Common myeloid progenitor, CD34-positive (primary cell): ENCODE measurements around the gene SALL3.
"Not testable (repeated sequence)": the region's sequence is repeated elsewhere in the genome, so short reads cannot be mapped to it uniquely, and the experiment has no call there.

Experiments used
- CTCF ChIA-PET: fragments of 350-600 bp; sonication (Branson Sonifier 250); formaldehyde crosslinking; loops from one replicate; lab custom pipeline; 2021; ENCODE audit warnings: antibody characterized with exemption; lab: Charles Lee
- POLR2A ChIA-PET: fragments of 350-600 bp; sonication (Branson Sonifier 250); formaldehyde crosslinking; loops from one replicate; lab custom pipeline; 2021; ENCODE audit warnings: antibody characterized with exemption; lab: Charles Lee
- DNase-seq, 3 donors: peaks; one replicate each; pipeline versions ENCODE4 v3.0.0 to v3.0.0-alpha.2; 2013
- H3K27ac ChIP-seq, 2 experiments: 1 replicate in 1 of 2; 2 replicates in 1 of 2; pipeline ENCODE4 v1.7.0; 2013; ENCODE audit warnings: inconsistent platforms in 2 of 2, low read length in 2 of 2, mild to moderate bottlenecking in 2 of 2, low read depth in 1 of 2, moderate library complexity in 1 of 2; ENCODE audit not compliant: severe bottlenecking in 2 of 2, insufficient read depth in 1 of 2, poor library complexity in 1 of 2
- H3K27me3 ChIP-seq, 5 experiments: replicated peaks in 2 of 5; 1 replicate in 3 of 5; 2 replicates in 2 of 5; pipeline versions ENCODE4 v1.6.1 to v1.7.0; 2013; ENCODE audit warnings: low read length in 4 of 5, mild to moderate bottlenecking in 2 of 5, moderate library complexity in 2 of 5, inconsistent platforms in 1 of 5; ENCODE audit not compliant: insufficient read depth in 5 of 5, control insufficient read depth in 4 of 5
- H3K36me3 ChIP-seq, 4 experiments: 1 replicate in 2 of 4; 2 replicates in 2 of 4; pipeline versions ENCODE4 v1.6.1 to v1.7.0; 2013; ENCODE audit warnings: low read length in 3 of 4, control low read depth in 1 of 4, mild to moderate bottlenecking in 1 of 4; ENCODE audit not compliant: control insufficient read depth in 4 of 4, insufficient read depth in 4 of 4
- H3K4me1 ChIP-seq, 4 experiments: 1 replicate in 3 of 4; 2 replicates in 1 of 4; pipeline versions ENCODE4 v1.6.1 to v1.7.1; 2013; ENCODE audit warnings: low read length in 3 of 4, mild to moderate bottlenecking in 3 of 4, control low read depth in 1 of 4, inconsistent platforms in 1 of 4, moderate library complexity in 1 of 4; ENCODE audit not compliant: control insufficient read depth in 4 of 4, insufficient read depth in 4 of 4; ENCODE audit errors: control extremely low read depth in 1 of 4
- H3K4me3 ChIP-seq, 7 experiments: 1 replicate in 4 of 7; 2 replicates in 3 of 7; pipeline versions ENCODE4 v1.5.1 to v1.7.0; 2013; ENCODE audit warnings: mild to moderate bottlenecking in 7 of 7, low read length in 6 of 7, moderate library complexity in 6 of 7, inconsistent platforms in 2 of 7, low read depth in 2 of 7, control low read depth in 1 of 7; ENCODE audit not compliant: insufficient read depth in 4 of 7, control insufficient read depth in 1 of 7; ENCODE audit errors: extremely low read depth in 1 of 7
- H3K9me3 ChIP-seq, 5 experiments: 1 replicate in 4 of 5; 2 replicates in 1 of 5; pipeline versions ENCODE4 v1.6.1 to v1.7.1; 2013; ENCODE audit warnings: low read length in 4 of 5, mild to moderate bottlenecking in 2 of 5, inconsistent platforms in 1 of 5, low read depth in 1 of 5, moderate library complexity in 1 of 5; ENCODE audit not compliant: control insufficient read depth in 4 of 5, insufficient read depth in 2 of 5; ENCODE audit errors: control extremely low read depth in 1 of 5
- WGBS: methylation state at CpG from one replicate; pipeline ENCODE4 v1.1.5; 2013; ENCODE audit not compliant: insufficient coverage; 5-methylcytosine and 5-hydroxymethylcytosine counted together

SALL3 gene

DNA sequence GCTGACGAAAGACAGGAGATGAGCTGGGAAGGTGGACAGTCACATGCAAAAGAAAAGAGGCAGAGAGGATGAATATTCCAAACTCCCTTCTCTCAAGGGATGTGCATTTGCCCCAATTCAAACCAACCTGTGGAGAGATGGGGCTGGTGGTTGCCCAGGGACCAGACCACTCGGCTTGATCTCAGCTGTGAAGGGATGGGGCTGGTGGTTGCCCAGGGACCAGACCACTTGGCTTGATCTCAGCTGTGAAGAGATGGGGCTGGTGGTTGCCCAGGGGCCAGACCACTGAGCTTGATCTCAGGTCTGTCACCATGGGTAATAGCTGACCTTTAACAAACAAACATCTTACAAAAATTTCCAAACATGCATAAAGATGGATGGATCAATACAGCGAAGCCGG, 42.5 kb upstream of the SALL3 start:
- CTCF ChIA-PET: no interaction called here
- H3K27me3 ChIP-seq: peaks cover 0 to 7% (median 2%) of the 10 kb centered on the region in 5 experiments
- H3K4me1 ChIP-seq: no peaks in the 10 kb centered on the region
- POLR2A ChIA-PET: no interaction called here
- 92% methylated on average over 3 of the region's 4 CpGs for WGBS
- DNase-seq: no peak
- no peak overlapping the region for H3K27ac ChIP-seq
- H3K4me3 ChIP-seq: no peak overlapping the region
- no peaks in the 10 kb centered on the region for H3K9me3 ChIP-seq
- no peaks in the 10 kb centered on the region for H3K36me3 ChIP-seq

DNA sequence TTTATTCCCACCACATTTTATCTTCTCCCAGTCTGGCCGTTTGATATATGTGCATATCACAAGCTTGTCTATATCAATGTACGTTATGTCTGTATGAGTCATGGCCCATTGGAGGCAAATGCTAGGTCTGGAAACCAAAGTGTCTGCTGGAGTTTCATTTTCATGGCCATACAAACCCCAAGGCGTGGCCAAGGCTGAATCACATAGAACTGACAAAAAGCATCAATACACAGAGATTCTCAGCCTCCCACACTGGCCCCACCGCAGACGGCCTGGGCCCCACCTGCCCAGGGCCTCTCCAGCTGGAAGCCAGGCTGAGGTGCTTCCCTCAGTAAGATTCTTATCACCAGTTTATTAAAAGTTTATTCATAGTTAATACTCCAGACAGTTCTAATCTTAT, 40.5 kb upstream of the SALL3 start:
- DNase-seq: no peak
- Histone ChIP-seq H3K9me3 (no peaks in the 10 kb centered on the region), H3K27me3 (peaks cover 0 to 5% (median under 1%) of the 10 kb centered on the region in 5 experiments), H3K4me3 (no peak overlapping the region), H3K36me3 (no peaks in the 10 kb centered on the region), H3K27ac (no peak overlapping the region), H3K4me1 (no peaks in the 10 kb centered on the region)
- ChIA-PET CTCF (interaction anchor here (1.2 kb wide), 1 partner anchor 63 kb away, joined by 3 read pairs; no protein-coding TSS in a partner anchor), POLR2A (no interaction called here)
- WGBS: 93% methylated on average over 3 of the region's 5 CpGs

DNA sequence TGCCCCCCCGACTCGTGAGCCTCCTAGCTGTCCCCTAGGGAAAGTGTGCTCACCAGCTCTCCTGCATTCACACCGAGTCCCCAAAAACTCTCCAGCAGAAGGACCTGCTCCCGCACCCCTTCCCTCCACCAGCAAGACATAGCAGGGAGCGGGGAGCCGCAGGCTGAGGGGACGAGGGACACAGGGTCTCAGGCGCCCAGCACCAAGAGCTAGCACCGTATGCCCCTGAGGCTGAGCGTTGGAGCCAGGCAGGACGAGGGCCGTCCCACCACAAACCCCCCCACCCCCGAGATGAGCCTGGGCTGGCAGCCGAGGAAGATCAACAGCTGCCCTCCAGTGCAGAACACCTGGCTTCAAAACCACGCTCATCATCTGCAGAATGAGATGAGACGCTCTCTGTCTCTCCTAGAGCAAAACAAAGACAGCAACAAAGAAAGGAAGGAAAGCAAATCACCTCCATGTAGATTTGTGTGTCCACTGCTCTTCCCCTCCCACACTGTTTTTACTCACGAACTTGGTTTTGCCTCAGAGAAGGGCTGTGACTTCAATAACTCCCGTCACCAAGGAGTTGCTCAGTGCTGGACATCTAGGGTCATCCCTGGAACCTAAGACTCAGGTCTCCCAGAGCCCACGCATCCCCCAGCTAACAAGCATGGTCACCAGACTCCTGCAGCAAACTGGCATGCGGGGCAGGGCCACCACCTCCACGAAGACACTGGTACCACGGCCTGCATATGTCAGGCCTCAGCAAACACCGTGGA, 39.7 kb upstream of the SALL3 start:
- DNase-seq: no peak
- Histone ChIP-seq H3K9me3 (no peaks in the 10 kb centered on the region), H3K27ac (no peak overlapping the region), H3K4me3 (no peak overlapping the region), H3K36me3 (no peaks in the 10 kb centered on the region), H3K27me3 (peaks cover 0 to 5% (median 0%) of the 10 kb centered on the region in 5 experiments), H3K4me1 (no peaks in the 10 kb centered on the region)
- ChIA-PET CTCF (interaction anchor here (1.2 kb wide), 1 partner anchor 63 kb away, joined by 3 read pairs; no protein-coding TSS in a partner anchor), POLR2A (interaction anchor here (0.6 kb wide), 1 partner anchor 11 kb away, joined by 3 read pairs; no protein-coding TSS in a partner anchor)
- 89% methylated on average over 21 of the region's 23 CpGs for WGBS

DNA sequence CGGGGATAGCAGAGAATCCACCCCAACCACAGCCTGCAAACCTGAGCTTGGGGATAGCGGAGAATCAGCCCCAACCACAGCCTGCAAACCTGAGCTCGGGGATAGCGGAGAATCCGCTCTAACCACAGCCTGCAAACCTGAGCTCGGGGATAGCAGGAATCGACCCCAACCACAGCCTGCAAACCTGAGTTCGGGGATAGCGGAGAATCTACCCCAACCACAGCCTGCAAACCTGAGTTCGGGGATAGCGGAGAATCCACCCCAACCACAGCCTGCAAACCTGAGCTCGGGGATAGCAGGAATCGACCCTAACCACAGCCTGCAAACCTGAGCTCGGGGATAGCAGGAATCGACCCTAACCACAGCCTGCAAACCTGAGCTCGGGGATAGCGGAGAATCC, 37.4 kb upstream of the SALL3 start:
- H3K9me3 ChIP-seq, H3K27me3 ChIP-seq, H3K36me3 ChIP-seq, DNase-seq, H3K4me3 ChIP-seq, H3K4me1 ChIP-seq, POLR2A ChIA-PET, H3K27ac ChIP-seq, CTCF ChIA-PET: not testable (repeated sequence)
- WGBS: 100% methylated on average over 4 of the region's 17 CpGs

DNA sequence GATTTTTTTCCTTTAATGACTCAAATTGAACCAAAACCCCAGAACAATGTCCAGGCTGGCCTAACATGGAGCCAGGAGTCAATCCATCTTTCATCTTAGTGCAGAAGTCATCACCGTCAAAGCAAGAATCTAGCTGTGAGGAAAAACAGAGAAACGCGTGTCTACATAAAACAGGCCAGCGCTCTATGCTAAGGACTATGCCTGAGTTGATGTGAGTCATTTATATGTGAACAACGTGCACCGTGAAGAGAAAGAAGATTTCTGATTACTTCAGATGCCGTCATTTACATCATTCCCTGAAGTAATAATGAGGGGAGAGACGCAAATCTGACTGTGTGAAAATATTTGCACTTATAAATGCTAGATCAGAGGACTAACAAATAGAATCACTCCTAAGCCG, 34.0 kb upstream of the SALL3 start:
- Histone ChIP-seq H3K36me3 (no peaks in the 10 kb centered on the region), H3K27me3 (peaks cover 0 to 18% (median 0%) of the 10 kb centered on the region in 5 experiments), H3K4me1 (no peaks in the 10 kb centered on the region), H3K4me3 (no peak overlapping the region), H3K9me3 (no peaks in the 10 kb centered on the region), H3K27ac (no peak overlapping the region)
- 98% methylated on average over 4 of the region's 9 CpGs for WGBS
- no peak for DNase-seq
- CTCF ChIA-PET: no interaction called here
- POLR2A ChIA-PET: no interaction called here

DNA sequence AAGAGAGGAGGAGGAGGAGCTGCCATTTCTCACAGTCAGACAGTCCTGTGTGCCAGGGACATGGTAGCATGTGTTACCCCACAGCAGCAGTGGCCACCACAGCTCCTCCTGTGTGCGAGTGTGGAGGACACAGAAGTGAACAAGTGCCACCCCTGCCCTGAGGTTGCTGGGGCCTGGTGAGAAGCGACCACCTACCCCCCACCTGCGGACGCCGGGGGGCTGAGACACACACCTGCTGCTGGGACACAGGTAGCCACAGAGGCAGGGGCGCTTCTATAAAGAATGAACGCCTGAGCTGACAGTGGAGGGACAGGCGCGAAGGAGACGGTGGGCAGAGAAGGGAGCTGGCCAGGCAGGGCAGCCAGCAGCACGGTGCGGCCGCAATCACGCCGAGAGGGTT, 32.3 kb upstream of the SALL3 start:
- ChIA-PET POLR2A (no interaction called here), CTCF (no interaction called here)
- no peaks in the 10 kb centered on the region for H3K36me3 ChIP-seq
- no peak for DNase-seq
- H3K27me3 ChIP-seq: peaks cover 0 to 18% (median 0%) of the 10 kb centered on the region in 5 experiments
- H3K4me1 ChIP-seq: no peaks in the 10 kb centered on the region
- no peak overlapping the region for H3K27ac ChIP-seq
- peaks cover 0 to 9% (median 0%) of the 10 kb centered on the region in 5 experiments for H3K9me3 ChIP-seq
- H3K4me3 ChIP-seq: no peak overlapping the region
- 94% methylated on average over 11 of the region's 15 CpGs for WGBS

- Histone ChIP-seq H3K9me3 (peaks cover 0 to 9% (median 0%) of the 10 kb centered on the region in 5 experiments), H3K36me3 (no peaks in the 10 kb centered on the region), H3K27ac (no peak overlapping the region), H3K4me1 (no peaks in the 10 kb centered on the region), H3K4me3 (no peak overlapping the region), H3K27me3 (peaks cover 0 to 18% (median 0%) of the 10 kb centered on the region in 5 experiments)
- POLR2A ChIA-PET: no interaction called here
- CTCF ChIA-PET: no interaction called here
- 51% methylated on average over 12 of the region's 12 CpGs for WGBS
- no peak for DNase-seq
Measured at GRCh38 chr18:78948221-78948620, 31.4 kb upstream of the SALL3 start.
